ENCODE data around the gene PRR14. TPM values are rescaled to one million over a fixed set of nuclear protein-coding genes. Genes with fewer than 3 reads are reported as not detected.
A peak's percentile ranks its signal among the peaks of the same experiment; 100 is the strongest.

PRR14 gene
- total and polyA plus RNA-seq, 2 of the 8 experiments (the other 6 are each of a cell fraction or from before 2014, with no cell fraction given), result 3.6 to 16.1 TPM

DNA sequence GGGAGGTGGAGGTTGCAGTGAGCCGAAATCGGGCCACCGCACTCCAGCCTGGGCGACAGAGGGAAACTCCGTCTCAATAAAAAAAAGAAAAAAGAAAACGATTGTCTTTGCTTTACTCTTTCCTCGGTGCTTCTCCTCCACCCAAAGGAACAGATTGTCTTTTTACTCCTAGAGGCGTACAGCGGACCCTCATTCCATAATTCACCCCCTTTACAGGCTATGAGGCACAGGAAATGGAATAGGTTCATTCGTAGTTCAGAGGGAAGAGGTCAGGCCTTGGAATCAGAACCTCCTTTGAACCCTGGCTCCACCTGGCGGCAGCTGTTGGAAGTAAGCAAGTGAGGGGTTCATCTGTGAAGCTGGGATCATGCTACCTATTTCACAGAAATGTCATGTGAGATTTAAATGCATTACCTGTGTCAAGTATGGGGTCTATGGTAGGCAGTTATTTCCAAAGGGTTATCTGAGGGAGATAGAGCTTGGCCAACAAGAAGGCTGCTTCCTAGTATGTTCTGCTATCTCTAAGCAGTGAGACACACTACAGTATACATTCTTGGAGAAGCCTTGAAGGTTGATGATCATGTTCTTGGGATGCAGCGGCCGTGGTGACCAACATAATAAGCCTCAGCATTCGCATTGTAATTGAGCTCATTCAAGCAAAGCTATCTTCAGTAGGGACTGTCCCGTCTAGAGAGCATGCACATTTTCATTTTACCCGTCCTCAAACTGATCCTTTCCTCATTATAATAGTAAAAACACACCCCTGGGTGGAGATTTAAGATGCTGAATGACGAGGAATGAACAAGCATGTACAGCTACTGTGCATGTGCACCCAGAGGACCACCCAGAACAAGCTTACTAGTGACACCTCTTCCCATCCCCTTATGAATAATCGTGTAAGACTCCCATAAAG, 21.9 kb upstream of the PRR14 start:
- no peaks in the 10 kb centered on the region for H3K4me1 ChIP-seq (replicated peaks in 1 of 4; ENCODE audit: control insufficient read depth in 3 of 4, insufficient read depth in 4 of 4, low read length in 3 of 4)
- ChIA-PET POLR2A (ENCODE audit: partially characterized antibody) (interaction anchor here (0.7 to 1.0 kb wide), 2 partner anchors 25 to 49 kb away, joined by 3 read pairs; no protein-coding TSS in a partner anchor), CTCF (ENCODE audit: partially characterized antibody) (interaction anchor here (0.6 to 8.1 kb wide), 36 partner anchors 8 to 547 kb away, joined by 3 to 74 read pairs (median 5); partner anchors contain the start of genes DCTPP1, ZNF689 and ZNF771)
- no peaks in the 10 kb centered on the region for H3K27me3 ChIP-seq (replicated peaks in 1 of 4; ENCODE audit: control insufficient read depth in 3 of 4, extremely low read depth in 1 of 4, insufficient read depth in 3 of 4, low read length in 3 of 4)
- no peak overlapping the region for H4K8ac ChIP-seq (ENCODE audit: extremely low read depth, insufficient read depth, low read length)
- no peaks in the 10 kb centered on the region for H4K20me1 ChIP-seq (replicated peaks in 1 of 2; ENCODE audit: control insufficient read depth in 1 of 2, insufficient read depth in 2 of 2, low read length in 2 of 2)
- H2BK15ac ChIP-seq (ENCODE audit: low read length), result no peak overlapping the region
- no peaks in the 10 kb centered on the region for H3K79me2 ChIP-seq (ENCODE audit: control insufficient read depth in 1 of 2, insufficient read depth in 2 of 2, low read length in 2 of 2)
- no peak overlapping the region for H2BK20ac ChIP-seq (ENCODE audit: low read length)
- 0 out of 2 replicates have a peak overlapping the region, but pooled peaks have one; percentile 15 for H2AFZ ChIP-seq (ENCODE audit: low read length)
- no peak overlapping the region for H4K91ac ChIP-seq (replicated peaks; ENCODE audit: insufficient read length, low read length)
- H2BK12ac ChIP-seq (ENCODE audit: low read depth, low read length), result no peak overlapping the region
- no peak overlapping the region for H4K5ac ChIP-seq (ENCODE audit: insufficient read length, low read depth, low read length)
- no peaks in the 10 kb centered on the region for H3K79me1 ChIP-seq (ENCODE audit: low read depth, low read length)
- no peak overlapping the region for H3K18ac ChIP-seq (ENCODE audit: extremely low read depth, low read length)
- H3K4me2 ChIP-seq (ENCODE audit: insufficient read depth in 1 of 2, low read depth in 2 of 2, low read length in 2 of 2), result no peak overlapping the region
- FAIRE-seq (peak; percentile 55), DNase-seq (ENCODE audit: low read depth in 1 of 2, low spot score in 2 of 2) (peak in 1 of 2 experiments; percentile 98)
- no peak overlapping the region for H2BK120ac ChIP-seq (replicated peaks; ENCODE audit: low read depth, low read length)
- no peak overlapping the region for H3K4ac ChIP-seq (replicated peaks; ENCODE audit: insufficient read length, low read depth, low read length)
- H3K9ac ChIP-seq (replicated peaks in 1 of 4; ENCODE audit: extremely low read depth in 1 of 4, low read depth in 3 of 4, low read length in 3 of 4), result no peak overlapping the region
- H3K4me3 ChIP-seq (ENCODE audit: extremely low read depth in 1 of 4, insufficient read depth in 2 of 4, low read depth in 3 of 4, low read length in 4 of 4), result no peak overlapping the region
- H3K27ac ChIP-seq (ENCODE audit: low read depth, low read length), result no peak overlapping the region
- H3K23me2 ChIP-seq (ENCODE audit: low read depth, low read length), result no peaks in the 10 kb centered on the region
- no peaks in the 10 kb centered on the region for H3K9me3 ChIP-seq (ENCODE audit: insufficient read depth in 2 of 2, low read depth in 1 of 2, low read length in 1 of 2)
- H3K14ac ChIP-seq (ENCODE audit: insufficient read length), result no peak overlapping the region
- no peak overlapping the region for H3K56ac ChIP-seq (replicated peaks; ENCODE audit: insufficient read length, low read depth, low read length)
- H2AK5ac ChIP-seq (ENCODE audit: low read depth, low read length), result no peak overlapping the region
- H3K23ac ChIP-seq (ENCODE audit: insufficient read length), result no peak overlapping the region
- H3K36me3 ChIP-seq (ENCODE audit: control insufficient read depth in 2 of 4, insufficient read depth in 4 of 4, low read length in 3 of 4), result no peaks in the 10 kb centered on the region
- no peak overlapping the region for H2BK5ac ChIP-seq (ENCODE audit: low read depth, low read length)
- WGBS, 2 experiments (ENCODE audit: extremely low coverage in 1 of 2, insufficient coverage in 1 of 2, insufficient read length in 1 of 2, insufficient replicate concordance in 2 of 2, low coverage in 1 of 2, low lambda C conversion rate in 2 of 2, missing lambda C conversion rate in 1 of 2), result 52% methylated on average over 14 of the region's 18 CpGs; no CpG with 5 or more reads in 1 of the 2 experiments
- TF ChIP-seq SIN3A (conservative IDR thresholded peaks at IDR 0.05 in 1 of 2, IDR thresholded peaks at IDR 0.05 in 1 of 2; ENCODE audit: low read depth in 1 of 2, low read length in 2 of 2), result no peak
- no peak for TF ChIP-seq RNF2 (IDR thresholded peaks at IDR 0.05; ENCODE audit: borderline replicate concordance, low read depth, low read length, missing control alignments, poor library complexity, severe bottlenecking)
- no peak for TF ChIP-seq CHD1 (IDR thresholded peaks at IDR 0.05; ENCODE audit: low read depth, low read length)
- TF ChIP-seq, protein P1, sequence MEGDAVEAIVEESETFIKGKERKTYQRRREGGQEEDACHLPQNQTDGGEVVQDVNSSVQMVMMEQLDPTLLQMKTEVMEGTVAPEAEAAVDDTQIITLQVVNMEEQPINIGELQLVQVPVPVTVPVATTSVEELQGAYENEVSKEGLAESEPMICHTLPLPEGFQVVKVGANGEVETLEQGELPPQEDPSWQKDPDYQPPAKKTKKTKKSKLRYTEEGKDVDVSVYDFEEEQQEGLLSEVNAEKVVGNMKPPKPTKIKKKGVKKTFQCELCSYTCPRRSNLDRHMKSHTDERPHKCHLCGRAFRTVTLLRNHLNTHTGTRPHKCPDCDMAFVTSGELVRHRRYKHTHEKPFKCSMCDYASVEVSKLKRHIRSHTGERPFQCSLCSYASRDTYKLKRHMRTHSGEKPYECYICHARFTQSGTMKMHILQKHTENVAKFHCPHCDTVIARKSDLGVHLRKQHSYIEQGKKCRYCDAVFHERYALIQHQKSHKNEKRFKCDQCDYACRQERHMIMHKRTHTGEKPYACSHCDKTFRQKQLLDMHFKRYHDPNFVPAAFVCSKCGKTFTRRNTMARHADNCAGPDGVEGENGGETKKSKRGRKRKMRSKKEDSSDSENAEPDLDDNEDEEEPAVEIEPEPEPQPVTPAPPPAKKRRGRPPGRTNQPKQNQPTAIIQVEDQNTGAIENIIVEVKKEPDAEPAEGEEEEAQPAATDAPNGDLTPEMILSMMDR (IDR thresholded peaks at IDR 0.05; ENCODE audit: control extremely low read depth in 1 of 3, insufficient read depth in 1 of 3, low read depth in 1 of 3, low read length in 3 of 3), result peak; percentile 82 to 94 (median 84)
- TF ChIP-seq, protein P2, sequence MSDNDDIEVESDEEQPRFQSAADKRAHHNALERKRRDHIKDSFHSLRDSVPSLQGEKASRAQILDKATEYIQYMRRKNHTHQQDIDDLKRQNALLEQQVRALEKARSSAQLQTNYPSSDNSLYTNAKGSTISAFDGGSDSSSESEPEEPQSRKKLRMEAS (IDR thresholded peaks at IDR 0.05), result no peak
- peak; percentile 69 to 76 for TF ChIP-seq RAD21 (IDR thresholded peaks at IDR 0.05 in 1 of 2, conservative IDR thresholded peaks at IDR 0.05 in 1 of 2; ENCODE audit: low read depth in 2 of 2, low read length in 2 of 2)
- no peak for TF ChIP-seq SP2 (IDR thresholded peaks at IDR 0.05; ENCODE audit: low read length)

Measured in H1 (cell line).